ENCODE results near the gene MORC2. TPM values are rescaled to one million over a fixed set of nuclear protein-coding genes. Genes with fewer than 3 reads are reported as not detected.

Gene MORC2
- total RNA-seq, 1 experiment from 2014 or later = 36.1 TPM

DNA sequence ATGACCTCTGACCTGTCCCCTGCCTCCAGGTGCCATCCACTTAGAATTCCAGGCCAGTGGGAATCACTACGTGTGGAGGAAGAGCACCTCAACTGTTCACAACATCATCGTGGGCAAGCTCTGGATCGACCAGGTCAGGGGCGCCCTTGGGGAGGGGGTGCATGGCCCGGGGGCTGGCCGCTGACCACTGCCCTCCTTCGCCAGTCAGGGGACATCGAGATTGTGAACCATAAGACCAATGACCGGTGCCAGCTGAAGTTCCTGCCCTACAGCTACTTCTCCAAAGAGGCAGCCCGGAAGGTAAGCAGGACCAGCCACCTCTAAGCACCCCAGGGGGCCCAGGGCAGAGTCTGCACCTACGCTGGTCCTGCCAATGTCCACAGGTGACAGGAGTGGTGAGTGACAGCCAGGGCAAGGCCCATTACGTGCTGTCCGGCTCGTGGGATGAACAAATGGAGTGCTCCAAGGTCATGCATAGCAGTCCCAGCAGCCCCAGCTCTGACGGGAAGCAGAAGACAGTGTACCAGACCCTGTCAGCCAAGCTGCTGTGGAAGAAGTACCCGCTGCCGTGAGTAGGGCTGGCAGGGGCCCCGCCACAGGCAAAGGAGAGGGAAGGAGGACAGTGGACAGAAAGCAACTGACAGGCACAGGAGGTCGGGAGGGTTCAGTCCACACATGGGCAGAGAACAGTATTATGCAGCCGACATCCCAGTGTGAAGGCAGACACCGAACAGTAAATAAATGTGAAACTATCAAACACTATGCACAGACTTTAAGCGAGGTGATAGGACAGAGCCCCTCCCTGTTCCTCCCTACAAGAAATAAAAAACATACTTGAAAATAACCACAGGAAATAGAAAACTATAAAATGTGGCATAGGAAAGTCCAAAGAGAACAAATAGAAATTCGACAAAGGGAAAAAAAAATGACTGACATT, 74.9 kb downstream of the MORC2 start:
- H3K4me1 Mint-ChIP-seq (ENCODE audit: insufficient read depth, unreplicated experiment) = no peaks in the 10 kb centered on the region
- no peak for DNase-seq (ENCODE audit: unreplicated experiment)
- H3K27me3 Mint-ChIP-seq (ENCODE audit: insufficient read depth, unreplicated experiment) = no peaks in the 10 kb centered on the region
- TF ChIP-seq, protein P1, sequence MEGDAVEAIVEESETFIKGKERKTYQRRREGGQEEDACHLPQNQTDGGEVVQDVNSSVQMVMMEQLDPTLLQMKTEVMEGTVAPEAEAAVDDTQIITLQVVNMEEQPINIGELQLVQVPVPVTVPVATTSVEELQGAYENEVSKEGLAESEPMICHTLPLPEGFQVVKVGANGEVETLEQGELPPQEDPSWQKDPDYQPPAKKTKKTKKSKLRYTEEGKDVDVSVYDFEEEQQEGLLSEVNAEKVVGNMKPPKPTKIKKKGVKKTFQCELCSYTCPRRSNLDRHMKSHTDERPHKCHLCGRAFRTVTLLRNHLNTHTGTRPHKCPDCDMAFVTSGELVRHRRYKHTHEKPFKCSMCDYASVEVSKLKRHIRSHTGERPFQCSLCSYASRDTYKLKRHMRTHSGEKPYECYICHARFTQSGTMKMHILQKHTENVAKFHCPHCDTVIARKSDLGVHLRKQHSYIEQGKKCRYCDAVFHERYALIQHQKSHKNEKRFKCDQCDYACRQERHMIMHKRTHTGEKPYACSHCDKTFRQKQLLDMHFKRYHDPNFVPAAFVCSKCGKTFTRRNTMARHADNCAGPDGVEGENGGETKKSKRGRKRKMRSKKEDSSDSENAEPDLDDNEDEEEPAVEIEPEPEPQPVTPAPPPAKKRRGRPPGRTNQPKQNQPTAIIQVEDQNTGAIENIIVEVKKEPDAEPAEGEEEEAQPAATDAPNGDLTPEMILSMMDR (IDR thresholded peaks at IDR 0.05; ENCODE audit: unreplicated experiment) = no peak
- no peak overlapping the region for H3K27ac Mint-ChIP-seq (ENCODE audit: low read depth, unreplicated experiment)
- H3K36me3 Mint-ChIP-seq (ENCODE audit: insufficient read depth, unreplicated experiment) = peaks cover 44% of the 10 kb centered on the region
- intact Hi-C loops (cut with micrococcal nuclease) = no loop called here
- ChIA-PET POLR2A (no interaction called here), CTCF (interaction anchor here (0.9 to 2.3 kb wide), 2 partner anchors 21 to 27 kb away, joined by 3 to 13 read pairs; no protein-coding TSS in a partner anchor)
- no peak overlapping the region for H3K4me3 Mint-ChIP-seq (ENCODE audit: unreplicated experiment)
- H3K9me3 Mint-ChIP-seq (ENCODE audit: unreplicated experiment) = no peaks in the 10 kb centered on the region
- BruUV-seq (replicated peaks) = no TSS peak

DNA sequence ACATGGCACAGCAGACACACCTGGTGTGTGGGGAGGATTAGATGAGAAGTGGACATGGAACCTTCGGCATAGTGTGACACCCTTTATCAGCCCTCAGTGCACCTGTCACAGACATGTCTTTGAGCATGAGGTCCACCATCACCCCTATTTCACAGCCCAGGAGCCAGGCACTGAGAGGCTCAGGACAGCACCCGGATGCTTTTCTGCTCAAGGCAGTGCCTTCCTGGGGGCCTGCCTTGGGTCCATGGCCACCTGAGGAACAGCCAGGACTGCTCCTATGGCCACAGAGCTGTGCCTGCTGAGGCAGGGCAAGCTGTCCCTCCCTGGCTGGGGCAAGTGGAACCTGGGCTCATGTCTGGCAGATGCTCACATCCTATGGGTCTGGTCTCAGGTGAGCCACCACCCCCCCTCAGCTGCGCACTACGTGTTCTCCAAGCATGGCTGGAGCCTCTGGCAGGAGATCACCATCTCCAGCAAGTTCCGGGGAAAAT, 75.8 kb downstream of the MORC2 start:
- BruUV-seq (replicated peaks) = no TSS peak
- Mint-ChIP-seq H3K4me3 (ENCODE audit: unreplicated experiment) (no peak overlapping the region), H3K9me3 (ENCODE audit: unreplicated experiment) (no peaks in the 10 kb centered on the region), H3K36me3 (ENCODE audit: insufficient read depth, unreplicated experiment) (peaks cover 47% of the 10 kb centered on the region), H3K27ac (ENCODE audit: low read depth, unreplicated experiment) (no peak overlapping the region), H3K4me1 (ENCODE audit: insufficient read depth, unreplicated experiment) (no peaks in the 10 kb centered on the region), H3K27me3 (ENCODE audit: insufficient read depth, unreplicated experiment) (no peaks in the 10 kb centered on the region)
- no peak for DNase-seq (ENCODE audit: unreplicated experiment)
- TF ChIP-seq, protein P1 (IDR thresholded peaks at IDR 0.05; ENCODE audit: unreplicated experiment) = no peak
- POLR2A ChIA-PET = no interaction called here
- CTCF ChIA-PET = interaction anchor here (1.1 to 2.3 kb wide), 2 partner anchors 28 to 89 kb away, joined by 5 to 13 read pairs; no protein-coding TSS in a partner anchor
- intact Hi-C loops (cut with micrococcal nuclease) = no loop called here

DNA sequence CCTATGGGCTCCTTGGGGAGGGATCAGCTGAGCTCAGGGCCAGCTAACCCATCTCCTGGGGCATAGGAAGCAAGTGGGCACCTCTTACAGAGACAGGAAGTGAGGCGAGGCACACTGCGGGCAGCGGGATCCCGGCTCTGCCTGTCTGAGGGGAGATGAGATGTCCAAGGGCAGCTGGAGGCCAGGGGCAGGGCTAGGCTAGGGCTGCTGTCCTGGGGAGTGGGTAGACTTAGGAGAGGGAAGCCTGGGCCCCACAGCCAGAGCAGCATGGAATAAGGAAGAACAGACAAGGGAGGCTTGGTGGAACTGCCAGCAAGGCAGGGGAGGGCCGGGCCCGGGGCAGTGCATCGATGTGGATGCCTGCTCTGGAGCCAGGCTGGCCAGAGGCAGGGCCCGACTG, 76.3 kb downstream of the MORC2 start:
- ChIA-PET POLR2A (no interaction called here), CTCF (interaction anchor here (1.0 to 3.0 kb wide), 6 partner anchors 11 to 129 kb away, joined by 3 to 20 read pairs (median 6); no protein-coding TSS in a partner anchor)
- Mint-ChIP-seq H3K27me3 (ENCODE audit: insufficient read depth, unreplicated experiment) (no peaks in the 10 kb centered on the region), H3K4me3 (ENCODE audit: unreplicated experiment) (no peak overlapping the region), H3K27ac (ENCODE audit: low read depth, unreplicated experiment) (no peak overlapping the region), H3K36me3 (ENCODE audit: insufficient read depth, unreplicated experiment) (peaks cover 43% of the 10 kb centered on the region), H3K4me1 (ENCODE audit: insufficient read depth, unreplicated experiment) (no peaks in the 10 kb centered on the region), H3K9me3 (ENCODE audit: unreplicated experiment) (no peaks in the 10 kb centered on the region)
- no TSS peak for BruUV-seq (replicated peaks)
- no peak for DNase-seq (ENCODE audit: unreplicated experiment)
- TF ChIP-seq, protein P1 (IDR thresholded peaks at IDR 0.05; ENCODE audit: unreplicated experiment) = no peak
- intact Hi-C loops (cut with micrococcal nuclease) = no loop called here

DNA sequence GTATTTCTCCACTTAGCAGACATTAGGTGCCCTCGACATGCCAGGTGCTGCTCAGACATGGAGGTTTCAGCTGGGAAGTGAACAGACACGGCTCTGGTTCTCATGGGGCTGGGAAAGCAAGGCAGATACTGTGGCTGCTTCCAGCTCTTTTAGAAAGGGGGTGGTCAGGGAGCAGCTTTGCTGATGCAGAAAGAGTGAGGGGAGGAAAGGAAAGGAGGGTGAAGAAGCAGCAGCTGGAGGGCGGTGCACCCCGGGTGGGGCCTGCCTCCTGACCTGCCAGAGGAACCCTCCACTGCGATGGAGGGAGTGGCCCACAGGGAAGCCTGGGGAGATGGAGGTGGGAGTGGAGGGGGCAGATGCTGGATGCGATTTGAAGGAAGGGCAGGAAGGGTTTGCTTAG, 76.8 kb downstream of the MORC2 start:
- intact Hi-C loops (cut with micrococcal nuclease) = loop anchor here (2.0 kb wide), 1 partner anchor 61 kb away; no protein-coding TSS in a partner anchor
- ChIA-PET CTCF (interaction anchor here (0.6 to 3.0 kb wide), 15 partner anchors 11 to 180 kb away, joined by 3 to 20 read pairs (median 5); no protein-coding TSS in a partner anchor), POLR2A (interaction anchor here (0.6 to 1.2 kb wide), 2 partner anchors 50 to 87 kb away, joined by 3 read pairs; no protein-coding TSS in a partner anchor)
- Mint-ChIP-seq H3K4me1 (ENCODE audit: insufficient read depth, unreplicated experiment) (no peaks in the 10 kb centered on the region), H3K27me3 (ENCODE audit: insufficient read depth, unreplicated experiment) (no peaks in the 10 kb centered on the region), H3K4me3 (ENCODE audit: unreplicated experiment) (no peak overlapping the region), H3K9me3 (ENCODE audit: unreplicated experiment) (no peaks in the 10 kb centered on the region), H3K36me3 (ENCODE audit: insufficient read depth, unreplicated experiment) (peaks cover 39% of the 10 kb centered on the region), H3K27ac (ENCODE audit: low read depth, unreplicated experiment) (no peak overlapping the region)
- DNase-seq (ENCODE audit: unreplicated experiment) = no peak
- TF ChIP-seq, protein P1 (IDR thresholded peaks at IDR 0.05; ENCODE audit: unreplicated experiment) = no peak
- BruUV-seq (replicated peaks) = no TSS peak
